Activated CD4-positive, alpha-beta T cell treated with anti-CD3 and anti-CD28 coated beads, Interleukin-2, Interleukin-6, amounts not matched to agents 100 ng/mL and 50 ng/mL, durations not matched to agents 16 hours and 8 hours (primary cell): ENCODE results near the gene AGBL4.
A peak's percentile ranks its signal among the peaks of the same experiment; 100 is the strongest.
"Not testable (repeated sequence)": the region's sequence is repeated elsewhere in the genome, so short reads cannot be mapped to it uniquely, and the experiment has no call there.

ENCODE experiments used
- DNase-seq: peaks from one replicate; pipeline ENCODE4 v3.0.0-alpha.2; 2020

The AGBL4 gene

DNA sequence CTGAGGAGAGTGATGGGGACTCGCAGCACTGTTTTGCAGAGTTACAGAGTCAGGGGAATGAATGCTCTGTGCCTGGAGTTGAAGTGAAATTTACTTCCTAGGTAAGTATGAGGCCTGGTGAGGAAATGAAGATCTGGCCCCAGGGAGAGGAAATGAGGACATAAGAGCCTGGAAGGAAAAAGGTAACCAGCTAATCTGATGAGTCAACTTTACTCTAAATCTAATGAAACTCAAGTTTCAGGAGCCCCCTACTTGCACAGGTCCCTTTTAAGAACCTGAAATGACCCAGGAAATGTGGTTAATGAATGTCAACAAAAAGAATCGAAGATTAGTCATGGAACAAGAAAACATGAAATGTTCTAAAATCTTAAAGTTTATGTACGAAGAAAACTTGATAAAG lies 599.0 kb downstream of the AGBL4 start:
- no peak for DNase-seq

DNA sequence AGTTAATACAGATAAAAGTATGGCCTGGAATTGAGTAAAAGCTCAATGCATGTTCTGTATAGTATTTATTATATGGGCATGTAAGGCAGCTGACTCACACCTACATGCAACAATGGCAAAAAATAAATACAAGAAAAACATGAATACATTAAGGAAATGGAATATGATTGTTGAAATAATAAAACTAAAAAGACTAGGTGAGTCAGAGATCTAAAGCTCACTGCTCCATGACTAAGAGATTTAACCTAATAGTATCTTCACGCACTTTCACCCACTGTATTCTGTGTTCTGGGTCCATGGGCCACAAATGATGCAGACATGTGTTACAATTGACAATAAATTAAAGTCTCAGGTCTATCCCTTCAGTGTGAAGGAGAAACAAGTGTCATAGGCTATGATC lies 607.0 kb downstream of the AGBL4 start:
- no peak for DNase-seq

DNA sequence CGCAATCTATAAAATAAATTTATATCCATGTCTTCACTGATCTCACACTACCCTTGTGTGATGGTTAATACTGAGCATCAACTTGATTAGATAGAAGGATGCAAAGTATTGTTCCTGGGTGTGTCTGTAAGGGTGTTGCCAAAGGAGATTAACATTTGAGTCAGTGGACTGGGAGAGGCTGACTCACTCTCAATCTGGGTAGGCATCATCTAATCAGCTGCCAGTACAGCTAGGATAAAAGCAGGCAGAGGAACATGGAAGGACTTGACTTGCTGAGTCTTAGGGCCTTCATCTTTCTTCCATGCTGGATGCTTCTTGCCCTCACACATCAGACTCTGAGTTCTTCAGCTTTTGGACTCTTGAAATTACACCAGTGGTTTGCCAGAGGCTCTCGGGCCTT lies 615.4 kb downstream of the AGBL4 start:
- no peak for DNase-seq

DNA sequence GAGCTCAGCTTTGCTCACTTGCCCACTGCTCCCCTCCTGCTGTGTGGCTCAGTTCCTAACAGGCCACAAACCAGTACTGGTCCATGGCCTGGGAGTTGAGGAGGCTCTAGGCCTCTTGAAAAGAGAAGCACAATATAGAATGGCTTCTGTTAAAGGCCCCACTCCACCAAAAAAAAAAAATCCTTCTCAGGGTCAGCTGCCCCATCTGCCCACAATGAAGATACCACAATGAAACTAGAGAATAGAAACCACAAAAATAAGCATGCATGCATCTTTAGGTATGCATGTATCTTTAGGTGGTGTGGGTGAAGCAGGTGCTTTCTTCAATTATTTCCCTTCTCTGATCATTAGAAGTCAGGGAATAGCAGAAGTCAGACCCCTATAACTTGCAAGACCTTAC lies 626.7 kb downstream of the AGBL4 start:
- no peak for DNase-seq

DNA sequence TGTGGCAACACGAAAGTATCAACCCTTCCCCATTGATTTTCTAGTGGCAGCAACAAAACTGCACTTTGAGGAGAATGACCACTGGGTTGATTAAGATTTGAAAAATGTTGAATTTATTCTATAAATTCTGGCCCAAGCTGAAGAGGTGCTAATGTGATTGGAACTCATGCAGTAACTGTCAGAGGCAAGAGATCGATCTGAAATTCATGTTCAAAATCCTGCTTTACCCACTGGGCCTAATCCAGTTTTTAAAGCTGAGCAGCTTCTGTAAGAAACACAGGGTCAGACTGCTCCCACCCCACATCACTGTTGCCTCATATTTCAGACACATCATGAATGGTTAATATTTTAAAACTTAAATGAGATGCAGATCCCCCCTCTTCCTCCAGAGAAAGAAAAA lies 629.6 kb downstream of the AGBL4 start:
- DNase-seq: no peak

DNA sequence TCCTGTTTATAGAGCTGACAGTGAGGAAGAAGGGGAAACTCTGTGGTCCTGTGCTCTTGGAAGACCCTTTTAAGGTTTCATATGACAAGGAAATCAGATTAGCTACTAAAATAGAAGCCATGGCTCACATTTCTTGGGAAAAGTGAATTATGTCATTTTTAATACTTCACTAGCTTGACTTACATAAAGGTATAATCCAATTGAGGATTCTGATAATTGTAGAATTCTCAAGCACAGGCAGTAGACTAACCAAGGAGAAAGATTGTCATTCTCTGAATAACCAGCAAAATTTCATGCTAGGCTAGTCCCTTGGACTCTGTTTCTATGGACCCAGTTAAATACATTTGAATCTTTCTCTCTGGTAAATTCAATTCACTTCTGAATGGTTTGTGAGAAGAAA lies 634.1 kb downstream of the AGBL4 start:
- no peak for DNase-seq

DNA sequence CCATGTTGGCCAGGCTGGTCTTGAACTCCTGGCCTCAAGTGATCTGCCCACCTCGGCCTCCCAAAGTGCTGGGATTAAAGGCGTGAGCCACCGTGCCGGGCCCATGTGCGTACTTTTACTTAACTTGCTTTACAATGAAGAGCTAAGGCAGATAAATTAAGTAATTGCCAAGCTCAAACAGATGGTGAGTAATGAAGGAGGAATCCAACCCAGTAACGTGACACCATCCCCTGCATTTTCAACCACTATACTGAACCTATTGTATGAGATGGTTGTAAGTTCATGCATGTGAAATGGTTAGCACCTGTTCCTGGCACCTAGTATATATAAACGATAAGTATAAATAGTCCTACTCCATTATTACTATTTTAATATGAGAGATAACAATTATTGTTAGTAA lies 659.1 kb downstream of the AGBL4 start:
- DNase-seq: no peak

DNA sequence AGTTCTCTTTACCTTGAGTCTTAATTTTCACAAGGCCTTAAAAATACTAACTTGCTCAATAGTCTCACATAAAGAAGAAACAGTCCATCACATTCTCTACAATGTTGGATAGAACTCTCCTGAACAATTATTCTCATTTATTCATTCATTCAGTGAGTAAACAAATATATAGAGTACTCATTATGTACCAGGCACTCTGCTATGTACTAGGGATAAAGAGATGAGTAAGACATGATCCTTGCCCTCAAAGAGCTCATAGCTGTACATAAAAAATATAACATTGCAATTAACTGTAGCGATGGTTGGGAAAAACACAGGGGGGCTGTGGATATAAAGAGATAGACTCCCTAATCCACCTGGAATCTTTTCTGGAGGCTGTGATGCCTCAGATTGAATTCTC lies 660.1 kb downstream of the AGBL4 start:
- no peak for DNase-seq

DNA sequence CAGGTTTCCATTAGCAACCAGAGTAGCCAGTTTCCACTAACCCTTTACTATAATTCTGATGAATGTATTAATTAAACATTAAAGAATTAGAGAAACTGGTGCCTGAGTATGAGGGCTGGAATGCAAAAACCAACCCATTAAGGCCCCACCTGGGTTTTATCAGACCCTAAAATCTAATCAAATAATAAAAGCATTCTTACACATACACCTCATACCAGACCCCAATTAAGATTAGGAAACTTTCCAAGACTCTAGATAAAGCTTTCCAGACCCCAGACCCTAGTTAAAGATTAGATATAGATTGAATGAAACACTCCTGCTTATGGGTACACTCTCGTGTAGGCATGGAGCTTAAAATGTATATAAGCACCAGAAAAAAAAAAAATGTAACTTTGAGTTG lies 665.7 kb downstream of the AGBL4 start:
- no peak for DNase-seq

DNA sequence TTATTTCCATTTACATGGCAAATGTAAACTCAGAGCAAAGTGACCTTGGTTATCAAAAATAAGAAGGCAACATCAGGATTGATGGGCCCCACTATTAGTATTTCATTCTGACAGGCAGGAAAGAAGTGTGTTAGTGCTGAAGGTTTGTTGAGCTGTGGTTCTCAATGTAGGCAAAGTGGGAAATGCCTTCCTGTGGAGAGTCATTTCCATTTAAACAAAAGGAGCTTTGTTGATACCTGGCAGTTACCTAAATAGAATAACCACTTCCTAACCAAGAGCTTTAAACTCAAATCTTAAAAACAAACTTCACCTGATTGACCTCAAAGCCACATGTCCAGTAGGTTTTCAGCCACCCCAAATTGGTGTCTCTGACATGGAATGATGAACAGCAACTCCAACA lies 667.2 kb downstream of the AGBL4 start:
- no peak for DNase-seq

DNA sequence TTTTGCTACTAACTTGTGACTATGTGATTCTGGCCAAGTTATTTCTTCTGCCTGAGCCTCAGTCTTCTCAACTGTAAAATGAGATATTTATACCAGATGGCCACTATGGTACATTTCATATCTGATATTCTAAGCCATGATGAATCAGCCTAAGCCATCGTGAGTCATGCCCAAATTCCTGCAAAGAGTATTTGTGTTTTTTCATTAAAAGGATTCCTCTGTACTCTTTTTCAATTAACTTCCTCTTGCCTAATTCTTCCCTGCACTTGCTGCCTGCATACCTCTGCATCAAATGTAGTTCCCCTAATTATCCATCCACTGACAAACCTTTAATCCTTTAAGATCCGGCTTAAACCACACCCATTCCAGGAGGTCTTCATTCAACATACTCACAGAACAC lies 672.0 kb downstream of the AGBL4 start:
- DNase-seq: no peak

DNA sequence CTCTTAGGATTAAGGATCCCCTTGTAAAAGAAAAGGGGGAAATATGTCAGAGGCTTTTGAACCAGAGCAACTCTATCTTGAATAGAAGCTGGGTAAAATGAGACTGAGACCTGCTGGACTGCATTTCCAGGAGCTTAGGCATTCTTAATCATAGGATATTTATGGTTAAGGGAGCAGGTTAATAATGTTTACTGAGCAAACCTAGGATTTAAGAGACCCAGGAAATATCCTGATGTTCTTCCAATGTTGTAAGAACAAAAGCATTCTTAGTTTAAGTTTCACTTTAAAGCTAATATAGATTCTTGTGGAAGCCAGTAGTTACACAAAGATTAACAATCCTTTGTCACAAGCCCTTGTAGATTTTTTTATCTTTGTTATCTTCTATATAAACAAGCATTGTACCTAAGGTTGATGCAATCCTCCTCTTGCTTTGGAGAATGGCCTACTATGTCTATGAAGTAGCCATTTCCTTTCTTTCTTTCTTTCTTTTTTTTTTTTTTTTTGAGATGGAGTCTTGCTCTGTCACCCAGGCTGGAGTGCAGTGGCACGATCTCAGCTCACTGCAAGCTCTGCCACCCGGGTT lies 676.9 kb downstream of the AGBL4 start:
- DNase-seq: no peak

DNA sequence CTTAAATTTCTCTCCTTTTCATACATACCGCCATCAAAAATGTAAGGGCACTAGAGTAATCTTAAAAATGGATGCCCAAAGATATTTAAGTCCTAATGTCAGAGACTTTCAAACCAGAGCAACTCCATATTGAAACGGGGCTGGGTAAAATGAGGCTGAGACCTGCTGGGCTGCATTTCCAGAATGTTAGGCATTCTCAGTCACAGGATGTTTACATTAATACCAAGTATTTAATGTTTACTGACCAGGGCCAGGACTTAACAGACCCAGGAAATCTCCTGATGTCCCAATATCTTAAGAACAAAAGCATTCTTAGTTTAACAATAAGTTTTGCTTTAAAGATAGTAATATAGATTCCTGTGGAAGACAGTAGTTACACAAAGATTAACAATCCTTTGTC lies 683.2 kb downstream of the AGBL4 start:
- no peak for DNase-seq

DNA sequence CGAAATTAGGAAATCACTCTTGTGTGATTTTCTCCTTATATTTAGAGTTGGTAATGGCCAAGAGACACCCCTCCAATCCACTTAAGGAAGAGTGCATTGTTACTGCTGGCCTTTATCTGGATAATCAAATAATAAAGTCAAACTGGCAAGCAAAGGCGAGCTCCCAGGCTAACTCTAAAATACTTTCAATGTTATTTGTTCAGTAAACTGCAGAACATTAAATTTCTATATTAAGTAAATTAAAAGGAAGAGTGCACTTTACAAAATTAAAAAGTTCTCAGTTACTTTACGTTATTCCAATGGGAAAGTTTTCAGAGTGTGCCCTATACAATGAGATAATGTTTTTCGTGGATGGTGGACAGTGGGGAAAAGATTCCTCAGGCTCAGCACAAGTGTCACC lies 684.7 kb downstream of the AGBL4 start:
- no peak for DNase-seq

DNA sequence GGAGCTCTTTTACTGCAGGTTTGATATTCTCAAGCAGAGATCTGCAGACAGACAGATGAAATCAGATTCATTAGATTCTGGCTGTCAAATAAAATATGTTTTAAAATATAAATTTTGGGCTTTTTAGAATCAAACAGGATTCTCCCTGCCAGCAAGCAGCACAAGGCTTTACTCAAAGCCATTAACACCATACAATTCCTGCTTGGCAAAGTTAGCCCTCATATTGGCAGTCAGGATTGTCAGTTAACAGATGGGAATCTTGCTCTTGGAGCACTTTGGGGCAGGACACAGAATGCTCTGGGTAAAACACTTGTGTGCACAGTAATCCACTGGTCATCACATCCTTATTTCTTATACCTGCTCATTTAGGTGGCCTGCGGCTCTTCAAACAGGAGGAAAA lies 686.5 kb downstream of the AGBL4 start:
- no peak for DNase-seq

DNA sequence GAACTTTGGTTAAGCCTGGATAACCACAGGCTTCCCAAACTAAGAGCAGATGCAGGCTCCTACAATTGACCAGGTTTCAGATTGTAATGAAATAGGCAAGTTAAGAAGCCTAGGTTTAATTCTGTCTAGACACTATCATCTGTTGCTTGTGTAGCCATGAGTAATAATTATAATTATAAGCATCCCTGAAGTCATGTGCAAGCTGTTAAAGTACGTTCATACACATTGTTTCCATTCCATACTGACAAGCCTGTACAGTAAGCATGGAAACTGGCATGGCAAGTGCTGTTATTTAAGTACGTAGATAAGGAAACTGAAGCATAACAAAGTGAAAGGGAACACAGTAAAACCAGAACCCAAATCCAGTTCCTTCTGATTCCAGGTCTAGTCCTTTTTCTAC lies 689.8 kb downstream of the AGBL4 start:
- no peak for DNase-seq

DNA sequence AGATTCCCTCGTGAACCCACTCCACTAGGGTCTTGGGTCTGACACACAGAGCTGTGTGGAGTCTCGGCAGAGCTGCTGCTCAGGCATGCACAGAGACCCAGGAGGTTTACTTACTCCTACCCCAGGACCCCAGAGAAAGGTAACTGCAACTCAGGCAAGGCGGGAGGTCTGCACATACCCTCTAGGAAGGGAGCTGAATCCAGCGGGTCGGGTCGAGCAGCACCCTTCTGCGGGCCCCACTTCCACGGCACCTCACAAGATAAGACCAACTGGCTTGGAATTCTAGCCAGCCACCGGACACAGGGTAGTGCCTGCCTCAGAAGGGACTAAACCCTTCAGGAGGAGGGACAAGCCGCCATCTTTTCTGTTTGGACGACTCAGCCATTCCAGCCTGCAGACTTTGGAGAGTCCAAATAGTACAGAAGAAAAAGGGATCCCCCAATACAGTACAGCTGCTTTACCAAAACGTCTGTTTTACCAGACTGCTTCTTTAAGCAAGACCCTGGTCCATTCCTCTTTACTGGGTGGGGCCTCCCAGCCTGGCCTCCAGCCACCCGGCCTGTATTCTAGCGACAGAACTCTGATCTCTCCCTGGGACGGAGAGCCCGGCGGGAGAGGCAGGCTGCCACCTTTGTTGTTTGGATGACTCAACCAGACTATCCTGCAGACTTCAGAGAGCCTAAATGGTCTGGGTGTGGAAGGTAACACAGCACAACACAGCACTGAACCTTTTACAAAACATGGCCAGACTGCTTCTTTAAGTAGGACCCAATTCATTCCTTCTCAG lies 692.5 kb downstream of the AGBL4 start:
- no peak for DNase-seq

DNA sequence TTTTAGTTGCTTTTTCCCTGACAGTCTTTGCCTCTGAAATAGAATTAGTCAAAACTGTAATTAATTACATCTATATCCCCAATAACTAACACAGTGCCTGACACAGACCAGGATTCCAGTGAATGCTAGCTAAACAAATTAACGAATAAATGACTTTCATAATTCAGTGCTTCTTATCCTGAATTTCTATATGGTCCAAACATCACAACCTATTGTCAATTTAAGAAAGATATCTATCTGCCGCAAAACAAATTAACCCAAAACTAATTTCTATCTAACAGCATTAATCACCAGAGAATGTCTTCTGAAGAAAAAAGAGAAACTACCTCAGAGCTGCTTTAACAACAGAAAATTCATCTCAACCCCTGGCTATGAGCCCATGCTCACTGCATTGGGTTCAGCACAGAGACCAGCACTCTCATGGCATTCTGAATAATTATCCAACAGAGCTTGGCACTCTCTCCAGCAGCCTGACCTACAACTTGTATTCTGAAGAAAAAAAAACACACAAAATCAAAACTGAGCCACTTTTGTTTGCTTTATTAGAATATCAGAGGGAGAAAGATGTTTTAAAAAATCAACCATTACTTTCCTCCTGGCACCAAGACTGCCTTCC lies 699.7 kb downstream of the AGBL4 start:
- no peak for DNase-seq

DNA sequence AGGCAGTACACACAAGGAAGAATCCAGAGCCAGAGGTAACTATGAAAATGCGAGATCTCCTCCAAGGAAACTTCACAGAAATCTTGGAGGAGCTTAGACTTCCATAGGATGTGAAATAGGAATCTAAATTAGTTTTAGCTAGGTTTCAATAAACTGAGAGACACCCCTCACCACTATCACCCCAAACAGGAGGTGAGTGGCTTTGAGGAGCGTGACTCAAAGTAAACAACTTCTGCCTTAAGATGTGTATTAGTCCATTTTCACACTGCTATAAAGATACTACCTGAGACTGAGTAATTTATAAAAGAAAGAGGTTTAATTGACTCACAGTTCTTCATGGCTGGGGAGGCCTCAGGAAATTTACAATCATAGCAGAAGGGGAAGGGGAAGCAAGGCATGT lies 703.3 kb downstream of the AGBL4 start:
- DNase-seq: not testable (repeated sequence)

DNA sequence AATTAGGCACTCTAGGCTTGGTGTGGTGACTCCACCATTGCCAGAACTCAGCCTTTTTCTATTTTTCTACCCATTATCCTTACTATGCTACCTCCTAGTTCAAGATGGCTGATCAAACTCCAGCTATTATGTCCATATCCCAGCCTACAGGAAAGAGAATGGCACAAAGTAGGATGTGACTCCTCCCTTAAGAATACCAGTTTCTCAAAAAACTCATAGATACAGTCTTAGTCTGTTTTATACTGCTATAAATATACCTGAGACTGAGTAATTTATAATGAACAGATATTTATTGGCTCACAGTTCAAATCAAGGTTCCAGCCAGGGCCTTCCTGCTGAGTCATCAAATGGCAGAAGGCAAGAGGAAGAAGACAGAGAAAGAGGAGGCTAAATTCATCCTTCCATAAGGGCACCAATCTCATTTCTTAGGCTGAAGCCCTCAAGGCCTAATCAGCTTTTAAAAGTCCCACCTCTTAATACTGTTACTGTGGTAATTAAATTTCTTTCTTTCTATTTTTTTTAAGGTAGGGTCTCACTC lies 704.3 kb downstream of the AGBL4 start:
- no peak for DNase-seq

DNA sequence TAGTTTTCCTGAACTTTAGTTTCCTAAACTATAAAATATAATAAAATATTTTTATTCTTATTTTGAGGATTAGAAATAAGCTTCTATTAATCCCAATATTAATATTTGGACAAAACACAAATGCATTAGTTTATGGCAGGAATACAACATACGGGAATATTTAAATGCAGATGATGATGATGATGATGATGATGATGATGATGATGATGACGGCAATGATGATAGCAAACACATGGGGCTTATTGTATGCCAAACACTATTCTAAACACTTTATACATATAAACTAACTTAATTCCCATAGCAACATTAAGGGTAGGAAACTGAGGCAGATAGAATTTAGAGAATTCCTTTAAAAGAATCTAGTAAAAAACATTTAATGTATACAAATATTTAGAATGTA lies 705.5 kb downstream of the AGBL4 start:
- no peak for DNase-seq

DNA sequence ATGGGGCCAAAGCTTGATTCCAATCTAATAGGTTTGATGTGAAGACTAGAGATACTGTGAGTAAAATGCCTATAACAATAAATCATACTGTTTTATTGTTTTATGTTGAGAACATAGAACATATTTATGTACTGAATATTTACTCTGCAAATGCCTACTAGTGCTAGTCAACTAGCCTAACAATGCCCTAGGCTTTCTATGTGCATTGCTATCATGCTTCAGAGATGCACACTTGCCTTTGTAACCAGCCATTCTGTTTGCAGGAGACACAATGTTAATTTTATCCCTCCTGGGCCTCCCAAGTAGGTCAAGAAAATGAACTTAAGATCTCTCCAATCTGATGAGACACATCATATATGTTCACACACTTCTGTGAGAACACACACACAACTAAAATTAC lies 716.3 kb downstream of the AGBL4 start:
- DNase-seq: no peak

DNA sequence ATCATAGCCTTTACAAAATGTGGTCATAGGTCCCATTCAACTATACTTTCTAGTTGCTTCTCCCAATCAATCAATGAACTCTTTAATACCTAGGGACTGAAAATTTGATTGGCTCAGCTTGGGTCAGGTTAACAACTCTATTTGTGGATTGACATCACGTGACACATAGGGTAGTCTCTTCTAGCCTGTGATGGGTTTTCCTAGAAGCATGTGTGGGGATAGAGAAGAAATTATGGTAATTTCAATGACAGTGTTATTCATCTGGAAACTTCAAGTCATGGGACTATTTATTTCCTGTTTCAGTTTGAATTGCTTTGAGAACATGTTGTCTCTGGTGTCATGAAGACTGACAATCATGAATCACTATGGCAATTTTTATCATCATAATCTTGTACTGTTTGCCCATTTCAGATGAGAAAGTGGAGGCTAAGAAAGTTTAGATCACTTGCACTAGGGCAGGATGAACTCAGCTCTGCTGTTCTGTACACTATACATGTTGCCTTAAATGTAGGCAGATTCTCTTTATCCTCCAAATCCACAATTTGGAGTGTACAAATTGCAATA lies 717.2 kb downstream of the AGBL4 start:
- DNase-seq: peak; percentile 10

DNA sequence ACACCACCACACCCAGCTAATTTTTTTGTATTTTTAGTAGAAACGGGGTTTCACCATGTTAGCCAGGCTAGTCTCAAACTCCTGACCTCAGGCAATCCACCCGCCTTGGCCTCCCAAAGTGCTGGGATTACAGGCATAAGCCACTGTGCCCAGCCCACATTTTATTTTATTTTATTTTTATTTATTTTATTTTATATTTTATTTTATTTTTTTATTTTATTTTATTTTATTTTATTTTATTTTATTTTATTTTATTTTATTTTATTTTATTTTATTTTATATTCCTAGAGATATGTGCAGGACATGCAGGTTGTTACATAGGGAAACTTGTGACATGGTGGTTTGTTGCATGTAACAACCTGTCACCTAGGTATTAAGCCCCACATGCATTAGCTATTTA lies 721.4 kb downstream of the AGBL4 start:
- not testable (repeated sequence) for DNase-seq
